Smooth muscle cell (in vitro differentiated cells): Measurements from ENCODE around the gene RNF144A. TPM values are rescaled to one million over a fixed set of nuclear protein-coding genes. Genes with fewer than 3 reads are reported as not detected.

Experiments
- DNase-seq: peaks from one replicate; lab custom pipeline; 2025; ENCODE audit not compliant: unreplicated experiment; lab: John Stamatoyannopoulos, UW
- H2AFZ ChIP-seq: fragments of 200-600 bp; sonication (generic); 2 replicates; pipeline ENCODE4 v1.6.0; 2016; ENCODE audit warnings: antibody characterized with exemption, low read depth, mild to moderate bottlenecking
- H3F3A ChIP-seq: fragments of 200-600 bp; sonication (generic); 2 replicates; pipeline ENCODE4 v1.6.0; 2017; ENCODE audit warnings: antibody characterized with exemption, low read depth
- H3K27ac ChIP-seq: fragments of 200-600 bp; sonication (generic); 2 replicates; pipeline ENCODE4 v1.5.1; 2016; ENCODE audit warnings: low read depth, mild to moderate bottlenecking
- H3K27me3 ChIP-seq: fragments of 200-600 bp; sonication (generic); 2 replicates; pipeline ENCODE4 v1.6.1; 2016; ENCODE audit warnings: low read depth, mild to moderate bottlenecking
- H3K36me3 ChIP-seq: fragments of 200-600 bp; sonication (generic); 2 replicates; pipeline ENCODE4 v1.5.1; 2016; ENCODE audit warnings: low read depth
- H3K4me1 ChIP-seq: fragments of 200-600 bp; sonication (generic); 2 replicates; pipeline ENCODE4 v1.5.1; 2016; ENCODE audit warnings: low read depth
- H3K4me2 ChIP-seq: fragments of 200-600 bp; sonication (generic); 2 replicates; pipeline ENCODE4 v1.6.0; 2016; ENCODE audit warnings: mild to moderate bottlenecking
- H3K4me3 ChIP-seq: fragments of 200-600 bp; sonication (generic); 2 replicates; pipeline ENCODE4 v1.5.1; 2016; ENCODE audit warnings: mild to moderate bottlenecking
- H3K79me2 ChIP-seq: fragments of 200-600 bp; sonication (generic); 2 replicates; pipeline ENCODE4 v1.6.0; 2016; ENCODE audit warnings: low read depth, mild to moderate bottlenecking
- H3K9ac ChIP-seq: fragments of 200-600 bp; sonication (generic); 2 replicates; pipeline ENCODE4 v1.6.0; 2016; ENCODE audit warnings: low read depth
- H3K9me3 ChIP-seq: fragments of 200-600 bp; sonication (generic); replicated peaks from 2 replicates; pipeline ENCODE4 v1.5.1; 2016; ENCODE audit warnings: low read depth
- H4K20me1 ChIP-seq: fragments of 200-600 bp; sonication (generic); 2 replicates; pipeline ENCODE4 v1.6.0; 2016; ENCODE audit warnings: low read depth
- CTCF ChIP-seq: fragments of 200-600 bp; sonication (generic); IDR thresholded peaks from 2 replicates; pipeline ENCODE4 v1.5.1; 2017; ENCODE audit warnings: borderline replicate concordance, mild to moderate bottlenecking, antibody characterized with exemption; ENCODE audit not compliant: insufficient read depth, poor library complexity, severe bottlenecking
- WGBS: methylation state at CpG from one replicate; pipeline ENCODE4 v1.1.7; 2016; ENCODE audit warnings: low lambda C conversion rate; 5-methylcytosine and 5-hydroxymethylcytosine counted together
- polyA plus RNA-seq: library from polyadenylated mRNA; unstranded; fragments of >200 nt; fragmentation: Nextera tagmentation; extraction: Ambion mirVana; gene quantifications from 2 replicates; pipeline ENCODE4 v1.2.1, GENCODE V29; 2016
- total RNA-seq: library from RNA; depleted of rRNA; stranded (reverse); fragments of >200 nt; gene quantifications from 2 replicates; pipeline ENCODE4 v1.2.3, GENCODE V29; 2014

RNF144A gene
- total and polyA plus RNA-seq, 2 experiments from 2014 or later: 10.0 to 23.3 TPM

GRCh38 chr2:6966446-6966940 is 49.3 kb downstream of the RNF144A start:
- Histone ChIP-seq H3K27me3 (no peaks in the 10 kb centered on the region), H3K4me1 (no peaks in the 10 kb centered on the region), H2AFZ (no peak overlapping the region), H3K4me3 (no peak overlapping the region), H3K4me2 (no peak overlapping the region), H3K9ac (no peak overlapping the region), H3K9me3 (no peaks in the 10 kb centered on the region), H3K36me3 (no peaks in the 10 kb centered on the region), H3F3A (no peaks in the 10 kb centered on the region), H3K27ac (no peak overlapping the region), H4K20me1 (peaks cover 4% of the 10 kb centered on the region), H3K79me2 (no peaks in the 10 kb centered on the region)
- 90% methylated on average over 7 of the region's 7 CpGs for WGBS
- TF ChIP-seq CTCF: no peak
- DNase-seq: no peak

- no peaks in the 10 kb centered on the region for H3K27me3 ChIP-seq
- no peaks in the 10 kb centered on the region for H3K4me1 ChIP-seq
- H3K9ac ChIP-seq: no peak overlapping the region
- no peak overlapping the region for H3K4me2 ChIP-seq
- H2AFZ ChIP-seq: no peak overlapping the region
- H3K4me3 ChIP-seq: no peak overlapping the region
- H3F3A ChIP-seq: no peaks in the 10 kb centered on the region
- H4K20me1 ChIP-seq: peaks cover 9% of the 10 kb centered on the region
- H3K79me2 ChIP-seq: no peaks in the 10 kb centered on the region
- H3K9me3 ChIP-seq: no peaks in the 10 kb centered on the region
- no peak for TF ChIP-seq CTCF
- no peak for DNase-seq
- no peak overlapping the region for H3K27ac ChIP-seq
- H3K36me3 ChIP-seq: no peaks in the 10 kb centered on the region
- 99% methylated on average over 7 of the region's 7 CpGs for WGBS
These were observed 50.1 kb downstream of the RNF144A start for GRCh38 chr2:6967301-6967700.

- 89% methylated on average over 10 of the region's 10 CpGs for WGBS
- H3K36me3 ChIP-seq: no peaks in the 10 kb centered on the region
- no peak for DNase-seq
- H3K9ac ChIP-seq: no peak overlapping the region
- no peak overlapping the region for H3K27ac ChIP-seq
- no peaks in the 10 kb centered on the region for H3K27me3 ChIP-seq
- H3F3A ChIP-seq: no peaks in the 10 kb centered on the region
- no peaks in the 10 kb centered on the region for H3K9me3 ChIP-seq
- no peaks in the 10 kb centered on the region for H3K79me2 ChIP-seq
- H3K4me3 ChIP-seq: no peak overlapping the region
- peaks cover 10% of the 10 kb centered on the region for H4K20me1 ChIP-seq
- no peaks in the 10 kb centered on the region for H3K4me1 ChIP-seq
- no peak overlapping the region for H3K4me2 ChIP-seq
- no peak overlapping the region for H2AFZ ChIP-seq
- TF ChIP-seq CTCF: peak; percentile 9
These were observed 51.3 kb downstream of the RNF144A start for GRCh38 chr2:6968319-6969100.

GRCh38 chr2:6970551-6970950 is 53.3 kb downstream of the RNF144A start:
- Histone ChIP-seq H3K27me3 (no peaks in the 10 kb centered on the region), H3K4me2 (no peak overlapping the region), H3K9me3 (no peaks in the 10 kb centered on the region), H4K20me1 (peaks cover 10% of the 10 kb centered on the region), H3K9ac (no peak overlapping the region), H3K36me3 (no peaks in the 10 kb centered on the region), H3K4me1 (no peaks in the 10 kb centered on the region), H3K4me3 (no peak overlapping the region), H3F3A (no peaks in the 10 kb centered on the region), H3K27ac (no peak overlapping the region), H2AFZ (no peak overlapping the region), H3K79me2 (no peaks in the 10 kb centered on the region)
- TF ChIP-seq CTCF: no peak
- 89% methylated on average over 1 of the region's 1 CpG for WGBS
- DNase-seq: no peak
